Keratinocyte (primary cell): ENCODE results near the gene WFS1.

Experiments used
- CTCF ChIP-seq, 3 experiments: IDR thresholded peaks in 1 of 3; conservative IDR thresholded peaks in 1 of 3; optimal IDR thresholded peaks in 1 of 3; 2 replicates in 2 of 3; 3 replicates in 1 of 3; pipeline versions ENCODE3 to v1.5.1; 2011; ENCODE audit warnings: low read length in 3 of 3, mild to moderate bottlenecking in 3 of 3, moderate library complexity in 2 of 3, control low read depth in 1 of 3, inconsistent platforms in 1 of 3; ENCODE audit not compliant: insufficient read depth in 2 of 3; ENCODE audit errors: extremely low read depth in 1 of 3
- EZH2 ChIP-seq: IDR thresholded peaks from one replicate; pipeline ENCODE4 v1.6.1; 2012; ENCODE audit warnings: inconsistent platforms, mild to moderate bottlenecking, low read length, moderate library complexity

DNA sequence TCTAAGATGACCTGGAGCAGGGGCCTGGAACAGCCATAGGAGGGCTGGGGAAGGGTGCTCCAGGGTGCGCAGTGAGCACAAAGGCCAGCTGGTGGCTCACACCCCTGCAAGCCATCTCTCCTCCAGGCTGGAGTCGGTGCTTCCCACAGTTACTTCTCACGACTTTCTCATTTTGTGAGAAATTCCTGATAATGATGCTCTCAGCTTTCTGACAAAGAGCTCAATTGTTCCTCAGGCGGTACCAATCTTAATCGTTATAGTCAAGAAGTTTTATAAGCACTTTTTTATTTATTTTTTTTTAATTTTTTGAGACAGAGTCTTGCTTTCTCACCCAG is 11.7 kb upstream of the WFS1 start:
- TF ChIP-seq CTCF (optimal IDR thresholded peaks at IDR 0.05 in 1 of 3, IDR thresholded peaks at IDR 0.05 in 1 of 3, conservative IDR thresholded peaks at IDR 0.05 in 1 of 3; ENCODE audit: extremely low read depth in 1 of 3, insufficient read depth in 2 of 3, low read length in 3 of 3) (no peak), EZH2 (no peak)
